BJ (cell line): Measurements from ENCODE around the gene CA12. TPM values are rescaled to one million over a fixed set of nuclear protein-coding genes. Genes with fewer than 3 reads are reported as not detected.

Experiments
- CTCF ChIA-PET: fragments of 350-600 bp; formaldehyde crosslinking; extraction: SDS; loops from one replicate; lab custom pipeline; 2021; ENCODE audit warnings: antibody characterized with exemption, inconsistent platforms; lab: Yijun Ruan, JAX
- POLR2A ChIA-PET: fragments of 300-600 bp; sonication (Branson Sonifier 250); formaldehyde crosslinking; extraction: SDS; loops from one replicate; lab custom pipeline; 2021; ENCODE audit warnings: antibody characterized with exemption; lab: Charles Lee
- DNase-seq: peaks from one replicate; pipeline ENCODE4 v3.0.0-alpha.2; 2011; ENCODE audit warnings: low read depth
- H3K27me3 ChIP-seq: 2 replicates; pipeline ENCODE4 v1.6.0; 2011; ENCODE audit warnings: low read length; ENCODE audit not compliant: control insufficient read depth, insufficient read depth
- H3K36me3 ChIP-seq: 2 replicates; pipeline ENCODE4 v1.5.1; 2011; ENCODE audit warnings: low read length; ENCODE audit not compliant: control insufficient read depth, insufficient read depth
- H3K4me3 ChIP-seq: 2 replicates; pipeline ENCODE4 v1.5.1; 2011; ENCODE audit warnings: low read depth, mild to moderate bottlenecking, control low read depth, low read length
- CTCF ChIP-seq: IDR thresholded peaks from 2 replicates; pipeline ENCODE4 v1.5.1; 2011; ENCODE audit warnings: low read depth, mild to moderate bottlenecking, control low read depth, inconsistent platforms, low read length, moderate library complexity; ENCODE audit not compliant: insufficient read depth
- polyA plus RNA-seq: library from polyadenylated mRNA; depleted of rRNA; stranded (reverse); fragments of >200 nt; gene quantifications from 2 replicates; pipeline ENCODE4 v1.2.3, GENCODE V29; 2011

The CA12 gene
- polyA plus RNA-seq, 1 experiment: 16.9 TPM

- ChIA-PET POLR2A (no interaction called here), CTCF (interaction anchor here (1.0 kb wide), 1 partner anchor 14 kb away, joined by 3 read pairs; no protein-coding TSS in a partner anchor)
- no peak overlapping the region for H3K4me3 ChIP-seq
- no peaks in the 10 kb centered on the region for H3K27me3 ChIP-seq
- no peak for TF ChIP-seq CTCF
- H3K36me3 ChIP-seq: no peaks in the 10 kb centered on the region
- no peak for DNase-seq
Observed at GRCh38 chr15:63331456-63331855, 50.2 kb downstream of the CA12 start.

GRCh38 chr15:63330926-63331325 lies 50.7 kb downstream of the CA12 start:
- POLR2A ChIA-PET: no interaction called here

GRCh38 chr15:63329567-63330350 lies 51.9 kb downstream of the CA12 start:
- CTCF ChIA-PET: no interaction called here
- TF ChIP-seq CTCF: no peak
- POLR2A ChIA-PET: no interaction called here
- no peak for DNase-seq
- H3K36me3 ChIP-seq: no peaks in the 10 kb centered on the region
- H3K27me3 ChIP-seq: no peaks in the 10 kb centered on the region
- H3K4me3 ChIP-seq: no peak overlapping the region

More at GRCh38 chr15:63330926-63331325, 50.7 kb downstream of the CA12 start:
- Histone ChIP-seq H3K27me3 (no peaks in the 10 kb centered on the region), H3K4me3 (no peak overlapping the region), H3K36me3 (no peaks in the 10 kb centered on the region)
- TF ChIP-seq CTCF: no peak
- CTCF ChIA-PET: interaction anchor here (1.0 kb wide), 1 partner anchor 14 kb away, joined by 3 read pairs; no protein-coding TSS in a partner anchor
- no peak for DNase-seq

- Histone ChIP-seq H3K36me3 (no peaks in the 10 kb centered on the region), H3K27me3 (no peaks in the 10 kb centered on the region), H3K4me3 (no peak overlapping the region)
- no peak for DNase-seq
- CTCF ChIA-PET: no interaction called here
- no peak for TF ChIP-seq CTCF
- POLR2A ChIA-PET: no interaction called here
Observed at GRCh38 chr15:63327648-63328421, 53.8 kb downstream of the CA12 start.

GRCh38 chr15:63324770-63325169 lies 56.9 kb downstream of the CA12 start:
- Histone ChIP-seq H3K4me3 (no peak overlapping the region), H3K27me3 (no peaks in the 10 kb centered on the region), H3K36me3 (no peaks in the 10 kb centered on the region)
- POLR2A ChIA-PET: no interaction called here
- no peak for DNase-seq
- no peak for TF ChIP-seq CTCF
- CTCF ChIA-PET: interaction anchor here (1.0 kb wide), 1 partner anchor 18 kb away, joined by 3 read pairs; no protein-coding TSS in a partner anchor
